DOHH2 (cell line): Measurements from ENCODE around the gene SLC34A1.

Experiments
- EZH2phosphoT487 ChIP-seq: fragments of 200-600 bp; sonication (generic); IDR thresholded peaks from 2 replicates; pipeline ENCODE4 v1.6.1; 2017; ENCODE audit warnings: borderline replicate concordance, mild to moderate bottlenecking, antibody characterized with exemption, low read length, moderate library complexity, mixed read lengths
- TF ChIP-seq, protein P1 (sequence below): fragments of 200-600 bp; sonication (generic); IDR thresholded peaks from one replicate; pipeline ENCODE4 v1.5.1; 2014; ENCODE audit warnings: antibody characterized with exemption, mild to moderate bottlenecking, low read depth, low read length; ENCODE audit not compliant: poor library complexity, severe bottlenecking

DNA sequence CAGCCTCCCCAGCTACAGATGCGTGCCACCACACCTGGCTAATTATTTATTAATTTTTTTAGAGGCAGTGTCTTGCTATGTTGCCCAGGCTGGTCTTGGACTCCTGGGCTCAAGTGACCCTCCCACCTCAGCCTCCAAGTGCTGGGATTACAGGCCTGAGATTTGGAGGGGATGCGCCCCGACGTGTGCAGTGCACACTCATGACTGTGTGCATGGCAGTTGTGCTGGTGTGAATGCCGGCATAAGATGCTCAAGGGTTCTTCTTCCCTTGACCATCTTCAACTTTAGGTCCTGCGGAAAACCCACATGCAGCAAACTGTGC lies 3.5 kb upstream of the SLC34A1 start:
- TF ChIP-seq, protein P1, sequence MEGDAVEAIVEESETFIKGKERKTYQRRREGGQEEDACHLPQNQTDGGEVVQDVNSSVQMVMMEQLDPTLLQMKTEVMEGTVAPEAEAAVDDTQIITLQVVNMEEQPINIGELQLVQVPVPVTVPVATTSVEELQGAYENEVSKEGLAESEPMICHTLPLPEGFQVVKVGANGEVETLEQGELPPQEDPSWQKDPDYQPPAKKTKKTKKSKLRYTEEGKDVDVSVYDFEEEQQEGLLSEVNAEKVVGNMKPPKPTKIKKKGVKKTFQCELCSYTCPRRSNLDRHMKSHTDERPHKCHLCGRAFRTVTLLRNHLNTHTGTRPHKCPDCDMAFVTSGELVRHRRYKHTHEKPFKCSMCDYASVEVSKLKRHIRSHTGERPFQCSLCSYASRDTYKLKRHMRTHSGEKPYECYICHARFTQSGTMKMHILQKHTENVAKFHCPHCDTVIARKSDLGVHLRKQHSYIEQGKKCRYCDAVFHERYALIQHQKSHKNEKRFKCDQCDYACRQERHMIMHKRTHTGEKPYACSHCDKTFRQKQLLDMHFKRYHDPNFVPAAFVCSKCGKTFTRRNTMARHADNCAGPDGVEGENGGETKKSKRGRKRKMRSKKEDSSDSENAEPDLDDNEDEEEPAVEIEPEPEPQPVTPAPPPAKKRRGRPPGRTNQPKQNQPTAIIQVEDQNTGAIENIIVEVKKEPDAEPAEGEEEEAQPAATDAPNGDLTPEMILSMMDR, result no peak
- no peak for TF ChIP-seq EZH2phosphoT487
